CD4-positive, alpha-beta T cell treated with Interleukin-6 at 100 ng/mL for 8 hours (primary cell): Measurements from ENCODE around the gene LRRC55.
"Not testable (repeated sequence)": the region's sequence is repeated elsewhere in the genome, so short reads cannot be mapped to it uniquely, and the experiment has no call there.

Experiments
- DNase-seq: peaks from one replicate; pipeline ENCODE4 v3.0.0-alpha.2; 2020; ENCODE audit warnings: mixed read lengths, low spot score

The LRRC55 gene

GRCh38 chr11:57161351-57161750 lies 20.4 kb upstream of the LRRC55 start:
- DNase-seq: no peak

GRCh38 chr11:57162179-57162898 lies 19.4 kb upstream of the LRRC55 start:
- DNase-seq: no peak

DNA sequence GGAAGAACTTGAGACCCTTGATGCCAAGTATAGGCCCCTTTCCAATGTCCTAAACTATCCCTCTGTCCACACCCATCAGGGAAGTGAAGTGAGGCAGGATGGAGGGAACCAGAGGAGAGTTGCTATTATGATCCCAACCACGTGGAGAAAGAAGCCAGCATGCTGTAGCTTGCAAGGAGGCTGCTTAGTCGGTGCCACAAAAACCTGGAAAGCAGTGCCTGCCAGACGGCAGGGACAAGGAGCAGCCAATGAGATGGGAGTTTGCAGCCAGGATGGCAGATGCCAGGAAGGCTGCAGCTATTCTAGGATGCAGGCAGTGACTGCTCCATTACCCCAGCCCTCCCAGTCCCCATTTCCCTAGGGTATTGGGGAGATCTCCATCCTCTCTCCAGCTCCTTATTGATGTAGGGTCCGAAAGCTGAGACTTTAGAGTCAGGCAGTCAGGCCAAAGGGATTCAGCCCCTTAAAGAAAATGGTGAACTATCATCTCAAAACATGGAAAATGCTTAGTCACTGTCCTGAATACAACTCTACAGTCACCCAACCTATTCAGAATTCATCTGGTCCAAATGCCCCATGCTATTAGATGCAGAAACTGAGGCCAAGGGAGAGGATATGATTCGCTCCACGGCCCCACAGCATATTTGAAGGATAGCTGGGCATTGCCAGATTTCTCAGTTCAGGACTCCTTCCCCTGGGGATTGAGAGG lies 18.4 kb upstream of the LRRC55 start:
- DNase-seq: no peak

- DNase-seq: no peak
These were observed 17.4 kb upstream of the LRRC55 start for GRCh38 chr11:57164317-57164716.

GRCh38 chr11:57167125-57167846 lies 14.5 kb upstream of the LRRC55 start:
- no peak for DNase-seq

- not testable (repeated sequence) for DNase-seq
These were observed 11.9 kb upstream of the LRRC55 start for GRCh38 chr11:57169732-57170313.

- DNase-seq: no peak
These were observed 9.7 kb upstream of the LRRC55 start for GRCh38 chr11:57172031-57172430.

- DNase-seq: no peak
These were observed 7.1 kb upstream of the LRRC55 start for GRCh38 chr11:57174656-57175055.

GRCh38 chr11:57175478-57175877 lies 6.3 kb upstream of the LRRC55 start:
- no peak for DNase-seq

- DNase-seq: no peak
These were observed 3.4 kb upstream of the LRRC55 start for GRCh38 chr11:57178334-57178733.

DNA sequence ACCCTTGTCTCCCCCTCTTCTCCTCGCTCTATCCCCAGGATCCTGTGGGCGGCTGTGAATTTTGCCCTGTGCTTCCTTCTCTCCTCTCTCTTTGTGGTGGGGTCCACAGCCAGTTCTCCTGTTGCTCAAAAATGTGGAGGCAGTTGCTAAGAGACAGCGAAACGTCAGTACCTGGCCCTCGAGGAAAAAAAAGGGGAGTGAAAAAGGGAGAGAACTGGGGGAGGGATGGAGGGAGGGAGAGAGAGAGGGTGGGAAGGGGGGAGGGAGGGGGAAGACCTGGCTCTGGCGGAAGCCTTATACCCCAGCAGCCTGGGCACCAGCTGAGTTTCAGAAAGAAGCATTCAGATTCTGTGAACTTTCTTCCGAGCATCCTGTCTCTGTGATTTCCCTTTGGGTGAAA lies 2.1 kb upstream of the LRRC55 start:
- no peak for DNase-seq

- no peak for DNase-seq
These were observed 1.6 kb upstream of the LRRC55 start for GRCh38 chr11:57180081-57180561.

- DNase-seq: no peak
These were observed 789 bp upstream of the LRRC55 start for GRCh38 chr11:57180964-57181363.

DNA sequence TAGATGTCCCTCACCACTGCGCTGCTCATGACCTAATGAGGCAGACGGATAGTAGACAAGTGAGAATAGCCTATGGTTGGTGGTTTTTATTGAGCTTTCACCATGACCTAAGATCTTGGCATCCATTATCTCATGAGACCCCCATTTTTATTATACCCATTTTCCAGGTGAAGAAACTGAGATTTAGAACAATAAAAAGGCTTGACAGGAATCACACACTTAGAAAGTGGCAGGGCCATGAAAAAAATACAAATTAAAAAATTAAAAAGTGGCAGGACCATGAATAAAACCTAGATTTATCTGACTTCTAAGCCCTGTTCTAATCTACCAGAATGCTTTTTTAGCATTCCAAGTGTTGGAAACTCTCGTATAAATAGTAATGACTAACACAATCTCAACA lies 1.1 kb downstream of the LRRC55 start:
- no peak for DNase-seq

DNA sequence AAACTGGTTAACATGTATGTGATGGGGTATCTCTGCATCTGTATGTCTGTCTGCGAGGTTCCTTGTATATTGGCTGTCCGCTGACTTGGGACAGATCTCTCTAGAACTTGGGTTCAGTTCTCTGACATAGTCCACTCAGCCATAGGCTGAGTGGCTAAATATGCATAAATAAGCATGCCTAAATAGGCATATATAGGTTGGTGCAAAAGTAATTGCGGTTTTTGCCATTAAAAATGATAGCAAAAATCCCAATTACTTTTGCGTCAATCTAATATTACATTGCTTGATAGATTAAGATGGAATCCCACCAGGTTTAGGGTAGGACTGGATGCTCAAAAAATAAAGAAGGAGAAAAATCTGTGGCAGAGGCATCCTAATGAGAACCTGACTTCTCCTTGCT lies 8.8 kb downstream of the LRRC55 start:
- no peak for DNase-seq

- no peak for DNase-seq
These were observed 9.8 kb downstream of the LRRC55 start for GRCh38 chr11:57191311-57192219.

GRCh38 chr11:57192316-57192715 lies 10.6 kb downstream of the LRRC55 start:
- DNase-seq: no peak

DNA sequence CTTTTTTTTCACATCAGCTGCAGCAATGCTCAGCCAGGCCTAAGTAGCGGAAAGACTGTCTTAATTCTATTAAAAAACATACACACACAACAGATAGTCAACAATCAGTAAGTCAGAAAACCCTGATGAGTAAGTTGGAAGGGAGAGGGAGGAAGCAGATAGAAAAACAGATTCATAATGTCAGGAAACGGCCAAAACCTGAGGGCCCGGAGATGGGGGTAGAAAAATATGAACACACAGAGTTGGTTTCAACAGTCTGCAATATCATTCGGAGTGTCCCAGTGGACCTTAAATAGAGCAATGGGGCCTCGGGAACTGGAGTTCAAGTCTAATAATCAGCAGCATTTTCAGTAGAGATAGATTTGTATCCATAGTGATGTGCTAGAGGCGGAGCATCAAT lies 14.8 kb downstream of the LRRC55 start:
- DNase-seq: no peak

DNA sequence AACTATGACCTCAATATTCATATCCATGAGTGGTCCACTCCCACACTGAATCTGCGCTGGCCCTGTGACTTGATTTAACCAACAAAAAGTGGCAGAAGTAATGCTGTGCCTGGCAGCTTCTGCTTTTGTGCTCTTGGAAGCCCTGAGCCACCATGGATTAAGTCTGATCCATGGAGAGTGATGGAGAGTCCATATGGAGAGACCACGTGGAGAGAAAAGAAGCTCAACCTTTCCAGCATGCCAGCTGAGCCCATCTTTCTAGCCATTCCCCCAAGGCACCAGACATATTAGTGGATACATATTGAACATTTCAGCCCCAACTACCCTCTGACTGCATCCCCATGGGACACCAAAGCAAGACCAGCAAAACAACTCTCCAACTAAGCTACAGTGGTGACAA lies 16.0 kb downstream of the LRRC55 start:
- DNase-seq: no peak

GRCh38 chr11:57199330-57199729 lies 17.6 kb downstream of the LRRC55 start:
- DNase-seq: no peak

DNA sequence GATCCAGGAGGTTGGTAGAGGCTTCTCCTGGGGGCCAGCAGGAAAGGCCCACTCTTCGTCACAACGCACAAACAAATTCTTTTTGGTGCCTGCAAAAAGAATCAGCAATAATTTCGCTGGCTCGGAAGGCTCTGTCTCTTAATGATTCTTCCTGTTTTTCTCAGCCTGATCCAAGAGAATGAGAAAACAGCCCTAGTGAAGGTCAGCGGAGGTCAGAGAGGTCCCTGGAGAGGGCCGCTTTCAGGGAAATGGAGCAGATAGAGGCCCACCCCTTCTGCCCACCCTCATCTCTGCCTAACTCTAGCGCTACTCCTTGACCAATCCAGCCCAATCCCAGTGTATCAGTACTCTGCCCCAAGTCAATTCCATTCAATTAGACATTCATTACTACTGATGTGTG lies 19.2 kb downstream of the LRRC55 start:
- no peak for DNase-seq

DNA sequence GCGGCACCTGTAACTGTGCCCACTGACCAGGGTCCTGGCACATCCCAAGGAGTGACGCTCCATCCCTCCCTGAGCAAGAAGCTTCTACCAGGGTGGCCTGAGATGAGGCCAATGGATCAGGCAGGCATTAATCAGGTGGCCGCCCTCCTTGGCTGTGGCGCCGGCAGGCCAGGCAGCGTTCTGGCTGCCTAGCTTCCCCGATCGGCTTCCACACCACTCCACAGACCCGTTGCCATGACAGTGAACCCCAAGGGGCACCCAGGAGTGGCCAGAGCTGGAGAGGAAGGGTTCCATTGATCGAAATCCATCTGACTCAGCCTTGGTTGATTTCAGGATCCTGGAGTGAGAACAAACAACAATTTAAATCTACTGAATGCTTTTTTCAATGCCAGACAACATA lies 20.5 kb downstream of the LRRC55 start:
- DNase-seq: no peak
